Keratinocyte (primary cell): Measurements from ENCODE around the gene ADGRA1. TPM values are rescaled to one million over a fixed set of nuclear protein-coding genes. Genes with fewer than 3 reads are reported as not detected.

Experiments used
- DNase-seq: peaks from one replicate; pipeline ENCODE4 v3.0.0-alpha.2; 2011; ENCODE audit warnings: low read depth, missing footprints, low spot score
- FAIRE-seq: peaks from 2 replicates; lab custom pipeline; 2011; peaks lifted over from hg19 to GRCh38; lab: Jason Lieb, UNC
- H2AFZ ChIP-seq: 2 replicates; pipeline ENCODE4 v1.6.0; 2012; ENCODE audit warnings: low read length, control low read depth, inconsistent platforms; ENCODE audit not compliant: control insufficient read depth
- H3K27ac ChIP-seq: 2 replicates; pipeline ENCODE4 v1.5.1; 2011; ENCODE audit warnings: low read length; ENCODE audit not compliant: control insufficient read depth, insufficient read depth
- H3K27me3 ChIP-seq: 3 replicates; pipeline ENCODE4 v1.6.0; 2011; ENCODE audit warnings: low read length; ENCODE audit not compliant: control insufficient read depth, insufficient read depth; ENCODE audit errors: extremely low read depth
- H3K36me3 ChIP-seq, 2 experiments: 2 replicates in 1 of 2; 3 replicates in 1 of 2; pipeline ENCODE4 v1.5.1; 2011; ENCODE audit warnings: low read length in 2 of 2, mild to moderate bottlenecking in 1 of 2; ENCODE audit not compliant: control insufficient read depth in 2 of 2, insufficient read depth in 2 of 2; ENCODE audit errors: extremely low read depth in 1 of 2
- H3K4me1 ChIP-seq: 3 replicates; pipeline ENCODE4 v1.5.1; 2011; ENCODE audit warnings: low read length; ENCODE audit not compliant: control insufficient read depth, insufficient read depth; ENCODE audit errors: extremely low read depth
- H3K4me2 ChIP-seq: 3 replicates; pipeline ENCODE4 v1.6.0; 2011; ENCODE audit warnings: low read depth, low read length; ENCODE audit not compliant: control insufficient read depth, insufficient read depth; ENCODE audit errors: extremely low read depth
- H3K4me3 ChIP-seq, 3 experiments: fragments of 200-600 bp in 1 of 3; sonication (generic) in 1 of 3; 2 replicates in 2 of 3; 3 replicates in 1 of 3; pipeline ENCODE4 v1.5.1; 2011 to 2016; ENCODE audit warnings: low read length in 3 of 3, mild to moderate bottlenecking in 3 of 3, control low read depth in 2 of 3, inconsistent platforms in 1 of 3, low read depth in 1 of 3, mixed read lengths in 1 of 3, mixed run types in 1 of 3, moderate library complexity in 1 of 3; ENCODE audit not compliant: control insufficient read depth in 2 of 3, insufficient read depth in 2 of 3; ENCODE audit errors: extremely low read depth in 1 of 3
- H3K79me2 ChIP-seq: 2 replicates; pipeline ENCODE4 v1.6.0; 2012; ENCODE audit warnings: low read length; ENCODE audit not compliant: control insufficient read depth, insufficient read depth
- H3K9ac ChIP-seq: 3 replicates; pipeline ENCODE4 v1.6.0; 2011; ENCODE audit warnings: low read length; ENCODE audit not compliant: control insufficient read depth, insufficient read depth; ENCODE audit errors: extremely low read depth
- H3K9me1 ChIP-seq: 3 replicates; pipeline ENCODE4 v1.6.0; 2011; ENCODE audit warnings: low read length; ENCODE audit not compliant: control insufficient read depth, insufficient read depth; ENCODE audit errors: extremely low read depth
- H3K9me3 ChIP-seq: 2 replicates; pipeline ENCODE4 v1.5.1; 2012; ENCODE audit warnings: low read depth, low read length; ENCODE audit not compliant: control insufficient read depth
- H4K20me1 ChIP-seq: 3 replicates; pipeline ENCODE4 v1.6.0; 2011; ENCODE audit warnings: low read length; ENCODE audit not compliant: control insufficient read depth, insufficient read depth; ENCODE audit errors: extremely low read depth
- EZH2 ChIP-seq: IDR thresholded peaks from one replicate; pipeline ENCODE4 v1.6.1; 2012; ENCODE audit warnings: inconsistent platforms, mild to moderate bottlenecking, low read length, moderate library complexity
- dilution Hi-C: fragments of 300-500 bp; cut with MboI; formaldehyde crosslinking; loops from one replicate; pipeline ENCODE4 v1.7.0; 2020; ENCODE audit warnings: low sequenced_read_pairs; ENCODE audit not compliant: extremely low pct_ligation_motif_present
- polyA plus RNA-seq, 5 experiments: library from polyadenylated mRNA; depleted of rRNA in 3 of 5; stranded (reverse) in 3 of 5; stranded (forward) in 1 of 5; unstranded in 1 of 5; fragments of >200 nt; gene quantifications; 1 replicate in 1 of 5; 2 replicates in 3 of 5; 3 replicates in 1 of 5; pipeline versions ENCODE4 v1.2.1 to v1.2.3, GENCODE V29; 2011 to 2012; ENCODE audit warnings: missing spikeins in 2 of 5, low read depth in 1 of 5, low replicate concordance in 1 of 5
- TF ChIP-seq, protein P1 (sequence below), 3 experiments: IDR thresholded peaks in 1 of 3; conservative IDR thresholded peaks in 1 of 3; optimal IDR thresholded peaks in 1 of 3; 2 replicates in 2 of 3; 3 replicates in 1 of 3; pipeline versions ENCODE3 to v1.5.1; 2011; ENCODE audit warnings: low read length in 3 of 3, mild to moderate bottlenecking in 3 of 3, moderate library complexity in 2 of 3, control low read depth in 1 of 3, inconsistent platforms in 1 of 3; ENCODE audit not compliant: insufficient read depth in 2 of 3; ENCODE audit errors: extremely low read depth in 1 of 3

Gene ADGRA1
- polyA plus RNA-seq, 1 donor (not counting 4 experiments of a cell fraction or from before 2014, with no cell fraction given): not detected

DNA sequence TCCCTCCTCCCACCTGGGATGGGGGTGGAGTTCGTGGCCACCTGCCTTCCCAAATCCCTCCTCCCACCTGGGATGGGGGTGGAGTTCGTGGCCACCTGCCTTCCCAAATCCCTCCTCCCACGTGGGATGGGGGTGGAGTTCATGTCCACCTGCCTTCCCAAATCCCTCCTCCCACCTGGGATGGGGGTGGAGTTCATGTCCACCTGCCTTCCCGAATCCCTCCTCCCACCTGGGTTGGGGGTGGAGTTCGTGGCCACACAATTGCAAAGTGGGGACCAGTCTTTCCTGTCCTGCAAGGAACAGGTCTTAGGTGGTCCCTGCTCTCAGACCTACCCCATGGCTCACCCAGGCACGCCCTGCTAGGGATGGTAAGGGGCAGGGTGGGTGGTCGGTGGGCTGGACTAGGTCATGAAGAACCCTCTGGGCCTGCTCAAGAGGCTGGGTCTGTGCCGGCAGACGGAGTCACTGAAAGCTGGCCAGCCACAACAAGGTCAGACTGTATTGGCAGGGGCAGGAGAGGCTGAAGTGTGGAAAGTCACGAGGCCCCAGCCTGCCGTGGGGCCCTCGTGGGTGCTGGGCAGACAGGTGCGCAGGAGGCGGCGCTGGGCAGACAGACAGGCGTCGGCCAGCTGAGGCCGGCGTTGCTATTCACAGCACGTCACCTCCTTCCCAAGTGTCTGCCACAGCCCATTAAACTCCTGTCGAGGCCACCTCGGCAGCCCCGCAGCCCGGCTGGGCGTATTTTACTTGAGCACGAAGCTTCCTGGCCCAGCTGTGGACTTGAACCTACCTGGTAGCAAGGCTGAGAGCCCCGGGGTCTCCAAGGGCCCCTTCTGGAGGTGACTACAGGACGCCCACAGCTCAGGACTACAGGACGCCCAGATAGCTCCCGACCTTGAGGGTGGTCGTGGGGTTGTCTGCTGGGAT lies 76.4 kb downstream of the ADGRA1 start:
- no peaks in the 10 kb centered on the region for H3K9me1 ChIP-seq
- H3K79me2 ChIP-seq: no peaks in the 10 kb centered on the region
- no peaks in the 10 kb centered on the region for H3K4me1 ChIP-seq
- peaks cover 33% of the 10 kb centered on the region for H3K27me3 ChIP-seq
- H3K27ac ChIP-seq: no peak overlapping the region
- H3K4me2 ChIP-seq: no peak overlapping the region
- no peak overlapping the region for H2AFZ ChIP-seq
- H3K9me3 ChIP-seq: no peaks in the 10 kb centered on the region
- H3K4me3 ChIP-seq: no peak overlapping the region
- no peaks in the 10 kb centered on the region for H4K20me1 ChIP-seq
- H3K9ac ChIP-seq: no peak overlapping the region
- no peak for FAIRE-seq
- no peak for TF ChIP-seq EZH2
- TF ChIP-seq, protein P1, sequence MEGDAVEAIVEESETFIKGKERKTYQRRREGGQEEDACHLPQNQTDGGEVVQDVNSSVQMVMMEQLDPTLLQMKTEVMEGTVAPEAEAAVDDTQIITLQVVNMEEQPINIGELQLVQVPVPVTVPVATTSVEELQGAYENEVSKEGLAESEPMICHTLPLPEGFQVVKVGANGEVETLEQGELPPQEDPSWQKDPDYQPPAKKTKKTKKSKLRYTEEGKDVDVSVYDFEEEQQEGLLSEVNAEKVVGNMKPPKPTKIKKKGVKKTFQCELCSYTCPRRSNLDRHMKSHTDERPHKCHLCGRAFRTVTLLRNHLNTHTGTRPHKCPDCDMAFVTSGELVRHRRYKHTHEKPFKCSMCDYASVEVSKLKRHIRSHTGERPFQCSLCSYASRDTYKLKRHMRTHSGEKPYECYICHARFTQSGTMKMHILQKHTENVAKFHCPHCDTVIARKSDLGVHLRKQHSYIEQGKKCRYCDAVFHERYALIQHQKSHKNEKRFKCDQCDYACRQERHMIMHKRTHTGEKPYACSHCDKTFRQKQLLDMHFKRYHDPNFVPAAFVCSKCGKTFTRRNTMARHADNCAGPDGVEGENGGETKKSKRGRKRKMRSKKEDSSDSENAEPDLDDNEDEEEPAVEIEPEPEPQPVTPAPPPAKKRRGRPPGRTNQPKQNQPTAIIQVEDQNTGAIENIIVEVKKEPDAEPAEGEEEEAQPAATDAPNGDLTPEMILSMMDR (optimal IDR thresholded peaks at IDR 0.05 in 1 of 3, IDR thresholded peaks at IDR 0.05 in 1 of 3, conservative IDR thresholded peaks at IDR 0.05 in 1 of 3; ENCODE audit: extremely low read depth in 1 of 3, insufficient read depth in 2 of 3, low read length in 3 of 3): no peak
- no peaks in the 10 kb centered on the region for H3K36me3 ChIP-seq
- dilution Hi-C loops: no loop called here
- no peak for DNase-seq

DNA sequence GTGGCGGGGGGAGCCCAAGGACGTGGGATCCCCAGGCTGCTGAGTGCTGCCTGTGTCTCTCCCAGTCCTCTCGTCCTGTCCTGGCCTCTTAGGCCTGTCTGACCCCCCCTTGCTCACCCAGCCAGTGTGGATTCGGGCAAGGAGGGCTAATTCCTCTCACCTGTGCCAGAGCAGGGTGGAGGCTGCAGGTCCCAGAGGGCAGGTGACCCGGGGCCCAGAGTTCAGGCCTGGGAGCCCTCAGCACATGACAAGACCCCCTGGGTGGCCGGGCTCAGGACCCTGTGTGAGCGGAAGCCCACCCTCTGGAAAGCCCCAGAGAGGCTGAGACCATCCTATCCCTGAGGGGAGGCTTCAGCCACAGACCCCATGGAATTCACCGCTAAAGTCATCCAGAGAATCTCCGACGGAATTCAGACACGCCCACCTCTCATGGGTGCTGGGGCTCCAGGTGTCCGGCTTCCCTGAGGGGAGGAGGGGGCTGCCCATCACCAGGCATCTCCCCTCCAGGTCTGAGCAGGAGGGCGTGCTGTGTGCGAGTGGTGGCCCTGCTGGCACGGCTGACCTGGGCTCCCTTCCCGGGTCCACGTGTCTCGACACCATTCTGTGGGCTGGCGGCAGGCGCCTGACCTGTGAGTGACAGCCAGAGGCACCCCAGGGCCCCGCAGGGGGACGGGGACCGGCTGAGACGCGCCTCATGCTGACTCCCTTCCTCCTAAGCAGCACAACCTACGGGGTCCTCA lies 77.3 kb downstream of the ADGRA1 start:
- Histone ChIP-seq H3K9ac (no peak overlapping the region), H3K79me2 (no peaks in the 10 kb centered on the region), H2AFZ (no peak overlapping the region), H3K4me2 (no peak overlapping the region), H3K9me3 (peaks cover 3% of the 10 kb centered on the region), H3K27me3 (peaks cover 28% of the 10 kb centered on the region), H3K36me3 (no peaks in the 10 kb centered on the region), H3K27ac (no peak overlapping the region), H3K9me1 (no peaks in the 10 kb centered on the region), H4K20me1 (no peaks in the 10 kb centered on the region), H3K4me1 (no peaks in the 10 kb centered on the region), H3K4me3 (no peak overlapping the region)
- TF ChIP-seq EZH2: no peak
- TF ChIP-seq, protein P1 (optimal IDR thresholded peaks at IDR 0.05 in 1 of 3, IDR thresholded peaks at IDR 0.05 in 1 of 3, conservative IDR thresholded peaks at IDR 0.05 in 1 of 3; ENCODE audit: extremely low read depth in 1 of 3, insufficient read depth in 2 of 3, low read length in 3 of 3): no peak
- dilution Hi-C loops: no loop called here
- DNase-seq (no peak), FAIRE-seq (no peak)
